CMK (cell line): ENCODE measurements around the gene LCE7A.

ENCODE experiments used
- DNase-seq: peaks from one replicate; pipeline ENCODE4 v3.0.0-alpha.2; 2010; ENCODE audit warnings: low read depth

The LCE7A gene

DNA sequence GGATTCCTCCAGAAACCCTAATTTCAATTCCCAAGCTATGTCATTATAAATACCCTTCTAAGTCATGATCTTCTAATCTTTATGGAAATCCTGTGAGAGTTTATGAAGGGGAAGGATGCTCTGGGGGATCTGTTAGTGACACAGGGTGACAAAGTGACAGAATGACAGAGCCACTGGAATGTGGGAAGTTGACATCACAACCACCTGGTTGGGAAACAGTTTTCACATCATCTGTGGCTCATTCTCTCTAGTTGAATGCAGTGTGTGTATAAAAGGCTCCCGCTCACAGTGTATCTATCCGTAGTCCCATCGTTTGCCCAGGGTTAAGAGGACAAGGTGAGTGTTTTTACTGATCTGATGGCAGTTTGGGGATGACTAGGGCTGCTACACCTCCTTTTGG, at the start of gene LCE7A:
LCE7A (plus strand) TSS at position 301 of the 400 bp plus-strand sequence. CDS start 702 bp downstream, outside the sequence.
- no peak for DNase-seq

GRCh38 chr1:152811050-152811449, 48.7 kb upstream of the LCE7A start:
- DNase-seq = no peak

GRCh38 chr1:152811671-152812070, 48.1 kb upstream of the LCE7A start, which contains the start of gene LCE1B:
Gene LCE1B, plus strand, starts transcription at chr1:152811971. Its CDS starts 476 bp downstream, at chr1:152812447.
- DNase-seq = no peak

DNA sequence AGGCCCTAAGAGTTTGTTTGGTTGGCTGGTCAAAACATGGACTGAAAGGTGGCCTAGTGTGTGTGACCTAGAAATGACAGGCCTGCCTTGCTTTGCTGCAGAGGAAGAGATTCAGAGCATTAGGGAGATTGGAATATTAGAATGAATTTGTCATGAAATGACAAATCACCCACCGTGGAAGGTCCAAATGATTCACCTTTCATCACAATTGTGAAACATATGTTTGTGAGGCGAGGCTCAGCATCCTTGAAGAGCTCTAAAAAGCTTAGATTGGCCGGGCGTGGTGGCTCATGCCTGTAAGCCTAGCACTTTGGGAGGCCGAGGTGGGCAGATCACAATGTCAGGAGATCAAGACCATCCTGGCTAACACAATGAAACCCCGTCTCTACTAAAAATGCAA, 42.5 kb upstream of the LCE7A start:
- DNase-seq = no peak

GRCh38 chr1:152823294-152823693, 36.5 kb upstream of the LCE7A start:
- no peak for DNase-seq

DNA sequence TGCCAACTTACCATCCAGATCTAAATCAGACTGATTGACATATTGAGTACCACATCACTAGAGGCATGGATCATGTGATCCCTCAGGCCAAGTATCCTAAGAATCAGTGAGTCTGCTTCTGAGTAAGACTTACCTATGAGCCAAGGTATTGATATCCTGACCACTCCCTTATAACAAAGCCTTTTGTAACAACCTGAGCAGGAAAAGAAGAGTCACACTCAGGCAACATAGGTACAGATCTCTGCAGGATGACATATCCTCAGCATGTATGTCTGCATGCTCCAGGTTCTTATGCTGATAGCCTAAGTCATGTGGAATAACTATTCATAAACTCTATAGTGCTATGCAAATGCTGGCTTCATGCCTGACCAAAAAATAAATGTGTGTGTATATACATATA, 34.8 kb upstream of the LCE7A start:
- DNase-seq = no peak

DNA sequence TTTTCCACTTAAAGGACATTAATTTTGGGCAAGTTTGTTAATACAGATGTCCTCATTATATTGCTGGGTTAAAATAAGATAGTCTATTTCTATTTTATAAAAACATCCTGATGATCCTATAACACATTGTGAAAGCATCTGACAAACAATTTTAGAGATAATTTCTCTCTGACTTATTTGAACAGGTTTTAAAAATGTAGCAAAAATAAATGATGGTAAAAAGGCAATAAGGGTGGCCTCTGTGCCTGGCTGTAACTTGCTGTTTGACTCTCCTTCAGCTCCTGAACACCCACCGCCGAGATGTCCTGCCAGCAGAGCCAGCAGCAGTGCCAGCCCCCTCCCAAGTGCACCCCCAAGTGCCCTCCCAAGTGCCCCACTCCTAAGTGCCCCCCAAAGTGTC, 32.6 kb upstream of the LCE7A start, which contains the start of gene LCE1A:
LCE1A (plus strand) TSS at position 301 of the 400 bp plus-strand sequence; CDS start at position 301, 0 bp downstream.
- DNase-seq = no peak

GRCh38 chr1:152836870-152837269, 22.9 kb upstream of the LCE7A start:
- DNase-seq = no peak

DNA sequence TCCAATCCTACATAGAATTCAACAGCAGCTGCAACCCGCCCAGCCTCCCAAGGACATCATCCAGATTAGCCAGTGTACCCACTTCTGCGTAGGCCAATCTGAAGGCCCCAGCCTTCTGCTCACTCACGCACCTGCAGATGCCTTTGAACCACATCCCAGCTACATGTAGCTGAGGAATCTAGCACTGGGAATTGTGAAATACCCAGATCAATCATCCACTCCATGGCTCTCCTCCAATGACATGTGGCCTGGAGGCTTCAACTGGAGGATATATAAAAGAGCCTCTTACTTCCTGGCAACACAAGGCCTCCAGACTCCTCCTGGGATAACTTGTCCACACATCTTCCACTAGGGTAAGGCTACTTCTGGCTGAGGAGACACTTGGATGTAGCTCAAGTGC, 17.2 kb upstream of the LCE7A start, which contains the start of gene LCE6A:
LCE6A (plus strand) TSS at position 301 of the 400 bp plus-strand sequence. CDS start 665 bp downstream, outside the sequence.
- no peak for DNase-seq

- no peak for DNase-seq
Measured at GRCh38 chr1:152855661-152856060, 4.1 kb upstream of the LCE7A start.

DNA sequence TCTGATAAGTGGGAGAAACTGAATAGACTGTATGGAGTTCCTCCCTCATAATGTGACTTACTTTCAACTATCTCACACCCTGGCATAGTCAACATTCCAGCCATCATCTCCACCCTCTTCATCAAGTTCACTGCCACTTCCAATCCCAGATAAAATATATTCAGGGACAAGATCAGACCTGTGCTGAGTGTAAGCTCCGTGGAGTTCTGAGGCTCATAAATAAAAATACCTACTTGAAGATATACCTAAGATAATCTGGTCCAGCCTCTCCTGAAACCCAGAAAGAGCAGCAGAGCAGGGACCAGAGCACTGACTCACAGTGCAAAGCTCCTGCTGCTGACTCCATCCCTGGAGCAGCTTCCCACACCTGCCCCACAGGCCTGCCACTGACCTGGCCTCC, 1.7 kb upstream of the LCE7A start:
- DNase-seq = no peak

DNA sequence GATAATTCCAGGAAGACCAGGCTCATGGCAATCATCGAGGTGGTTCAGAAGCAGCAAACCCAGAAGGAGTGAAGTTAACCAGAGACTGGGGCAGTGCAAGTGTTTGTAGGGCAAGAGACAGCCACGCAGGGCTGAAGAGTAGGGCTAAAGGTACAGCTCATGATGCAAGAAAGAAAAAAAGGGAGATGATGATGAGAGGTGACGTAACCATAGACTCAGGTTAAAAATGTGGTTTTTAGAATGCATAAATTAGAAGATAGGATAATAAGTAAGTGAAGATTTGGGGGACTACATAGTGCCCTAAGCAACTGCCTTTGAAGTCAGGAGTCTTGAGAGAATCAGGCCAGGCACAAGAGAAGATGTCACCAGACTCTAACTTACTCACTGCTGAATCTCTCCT, 333 bp downstream of the LCE7A start:
- no peak for DNase-seq

DNA sequence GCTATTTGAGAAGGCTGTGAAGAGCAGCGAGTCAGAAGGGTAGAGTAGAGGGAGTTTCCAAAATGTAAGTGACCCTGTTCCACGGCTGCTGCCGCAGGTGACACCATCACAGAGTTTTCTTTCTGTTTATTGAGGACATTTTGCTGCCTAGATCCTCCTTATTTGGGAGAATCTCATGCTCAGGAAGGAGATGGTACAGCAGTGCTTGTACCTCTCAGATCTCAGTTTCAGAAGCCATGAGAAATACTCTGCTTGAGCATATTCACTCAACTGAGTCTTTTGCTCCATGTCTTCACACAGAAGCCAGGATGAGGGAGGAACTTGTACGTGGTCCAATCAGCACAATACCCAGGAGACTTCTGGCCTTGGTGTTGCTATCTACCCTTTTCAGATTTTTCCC, 1.6 kb downstream of the LCE7A start:
- DNase-seq = no peak

DNA sequence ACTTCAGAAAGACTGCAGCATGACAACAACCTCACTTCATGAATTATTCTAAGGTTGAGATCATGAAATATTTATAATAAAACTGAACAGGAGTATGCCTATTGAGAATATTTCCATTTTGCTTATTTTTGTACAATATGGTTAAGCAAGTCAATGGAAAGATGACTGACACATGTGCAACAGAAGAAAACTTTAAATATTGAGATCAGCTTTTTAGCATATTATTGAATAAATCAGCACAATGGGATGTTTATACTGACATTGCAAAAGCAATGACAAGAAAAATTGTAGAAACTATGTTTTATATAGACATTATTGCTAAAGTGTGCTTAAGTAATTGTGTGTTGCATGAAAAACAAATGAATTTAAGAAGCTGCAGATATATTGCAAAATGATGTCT, 4.6 kb downstream of the LCE7A start:
- DNase-seq = no peak

DNA sequence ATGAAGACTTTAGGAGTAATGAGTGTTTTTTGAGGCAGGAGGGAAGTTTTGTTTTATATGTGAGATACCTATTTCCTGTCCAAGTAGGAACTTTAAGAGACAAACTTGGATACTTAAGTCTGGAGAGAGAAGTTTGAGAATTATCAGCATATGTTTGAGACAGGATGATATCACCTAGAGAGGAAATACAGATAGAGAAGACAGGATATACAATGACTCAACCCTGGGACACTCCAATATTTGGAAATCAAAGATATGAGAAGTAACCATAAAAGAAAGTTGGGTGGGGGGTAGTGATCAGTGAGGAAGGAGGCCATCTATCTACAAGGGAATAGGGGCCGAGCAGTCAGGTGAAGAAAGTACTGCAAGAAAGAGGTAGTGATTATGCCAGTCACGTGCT, 6.5 kb downstream of the LCE7A start:
- DNase-seq = no peak

- DNase-seq = peak; percentile 14
Measured at GRCh38 chr1:152869808-152870419, 10.1 kb downstream of the LCE7A start.

DNA sequence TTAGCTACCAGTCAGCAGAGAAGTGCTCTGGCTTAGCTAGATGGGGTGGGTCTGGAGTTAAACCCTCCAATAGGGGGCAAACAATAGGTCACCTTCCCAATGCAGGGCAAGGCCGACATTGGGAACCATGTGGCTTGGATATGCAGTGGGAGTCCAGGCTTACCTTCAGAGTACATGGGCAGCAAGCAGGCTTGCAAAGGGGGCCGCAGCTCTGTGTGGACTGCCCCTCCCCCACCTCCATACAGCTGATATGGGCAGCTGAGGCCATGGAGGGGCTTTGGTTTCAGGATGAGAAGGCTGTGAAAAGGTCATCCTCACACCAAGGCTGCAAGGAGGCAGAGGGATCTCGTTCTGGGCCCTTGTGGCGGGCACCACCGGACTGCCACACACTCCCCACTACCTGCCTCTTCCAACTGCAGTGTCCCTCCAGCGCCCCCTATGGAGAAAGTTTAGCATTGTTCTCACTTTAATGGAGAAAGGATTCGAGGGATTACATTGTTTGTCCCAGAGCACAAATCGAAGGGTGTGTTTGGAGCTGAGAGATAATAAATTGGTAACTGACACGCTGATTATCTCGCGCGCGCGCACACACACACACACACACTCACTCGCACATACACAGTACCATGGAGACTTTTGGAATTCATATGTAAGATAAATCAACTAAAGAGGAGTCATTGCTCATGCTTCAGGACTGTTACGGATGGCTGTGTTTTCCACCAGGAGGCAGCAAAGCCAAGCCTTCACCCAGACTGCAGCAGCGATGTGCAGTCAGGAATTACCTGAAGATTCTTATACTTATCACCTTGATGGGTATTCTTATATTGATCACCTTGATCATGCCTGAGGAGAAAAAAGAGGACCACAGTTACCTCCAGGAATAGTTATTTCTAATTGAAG, 11.3 kb downstream of the LCE7A start:
- DNase-seq = no peak

GRCh38 chr1:152871731-152872126, 11.9 kb downstream of the LCE7A start:
- DNase-seq = no peak

- no peak for DNase-seq
Measured at GRCh38 chr1:152873495-152873894, 13.7 kb downstream of the LCE7A start.

DNA sequence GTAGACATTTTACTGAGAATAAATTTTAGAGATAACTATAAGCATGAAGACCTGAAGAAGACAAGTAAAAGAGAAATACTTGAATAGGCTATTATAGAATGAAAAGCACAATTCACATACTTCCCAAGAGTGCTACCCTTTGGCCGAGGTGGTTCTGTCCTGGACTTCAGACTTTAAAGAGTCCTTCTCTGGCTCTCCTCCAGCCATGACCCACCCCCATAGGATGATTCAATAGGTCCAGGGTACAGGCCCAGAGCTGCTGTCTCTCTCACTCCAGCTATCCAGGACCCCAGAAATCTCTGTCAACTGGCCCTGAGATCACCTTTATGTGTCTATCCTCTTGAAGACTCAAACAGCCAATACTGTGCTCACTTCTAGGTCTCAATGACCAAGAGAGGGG, 17.0 kb downstream of the LCE7A start:
- DNase-seq = no peak

DNA sequence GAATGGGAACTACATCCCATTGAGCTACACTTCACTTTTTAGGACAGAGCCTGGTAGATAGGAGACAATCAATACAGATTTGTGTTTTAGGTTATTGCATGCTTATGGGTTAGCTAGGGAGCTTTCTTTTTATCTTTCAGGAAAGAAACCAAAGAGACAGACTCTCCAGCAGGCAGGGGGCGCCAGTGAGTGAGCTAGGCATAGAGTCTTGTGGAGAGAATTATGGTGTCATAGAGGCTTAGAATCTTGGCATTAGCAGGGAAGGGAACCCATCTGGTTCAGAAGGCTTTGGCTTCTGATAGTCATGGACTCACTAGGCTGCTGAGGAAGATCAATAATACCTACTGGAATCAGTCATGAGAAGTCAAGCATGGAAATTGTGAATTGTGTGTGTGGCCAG, 18.2 kb downstream of the LCE7A start, which contains the start of gene SMCP:
SMCP (plus strand) TSS at position 281 of the 400 bp plus-strand sequence. CDS start 6,101 bp downstream, outside the sequence.
- DNase-seq = no peak

DNA sequence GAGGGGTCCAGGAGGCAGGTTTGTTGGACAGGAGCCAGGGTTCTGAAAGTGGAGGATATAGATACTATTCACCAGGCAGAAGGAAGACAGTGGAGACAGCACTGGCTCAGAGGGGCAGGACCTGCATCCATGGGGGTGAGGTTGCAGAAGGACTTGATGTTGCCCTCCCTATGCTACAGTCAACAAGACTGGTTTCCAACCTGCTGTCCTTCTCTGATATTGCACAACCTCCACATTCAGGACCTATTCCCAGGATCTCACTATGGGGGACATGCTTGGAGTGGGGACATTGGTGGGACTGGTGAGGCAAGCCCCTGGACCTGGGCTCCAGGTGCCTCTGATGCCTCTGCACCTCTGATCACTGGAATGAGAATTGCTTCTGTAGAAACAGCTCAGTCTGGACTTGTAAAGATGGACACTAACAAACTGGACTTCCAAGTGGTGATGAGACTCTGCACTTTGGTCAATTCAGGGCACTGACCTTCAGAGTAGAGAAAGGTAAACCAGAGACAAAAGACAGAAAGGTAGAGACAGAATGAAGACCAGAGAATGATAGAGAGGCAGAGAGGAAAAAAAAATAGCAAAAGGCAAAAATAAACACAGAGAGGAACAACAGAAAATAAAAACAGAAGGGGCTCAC, 19.9 kb downstream of the LCE7A start:
- no peak for DNase-seq

- DNase-seq = no peak
Measured at GRCh38 chr1:152880316-152880715, 20.5 kb downstream of the LCE7A start.
